HG03457 (cell line): ENCODE results near the gene ATXN1.
A peak's percentile ranks its signal among the peaks of the same experiment; 100 is the strongest.
"Not testable (repeated sequence)": the region's sequence is repeated elsewhere in the genome, so short reads cannot be mapped to it uniquely, and the experiment has no call there.

Experiments
- ATAC-seq: cut with Tn5 transposase; IDR thresholded peaks from one replicate; pipeline ENCODE4 v1.9.1; 2021; ENCODE audit warnings: moderate number of reproducible peaks; ENCODE audit not compliant: unreplicated experiment

The ATXN1 gene

GRCh38 chr6:16654701-16655100 is 106.6 kb downstream of the ATXN1 start:
- no peak for ATAC-seq

- ATAC-seq = no peak
Measured at GRCh38 chr6:16653226-16653625, 108.0 kb downstream of the ATXN1 start.

- ATAC-seq = peak; percentile 78
Measured at GRCh38 chr6:16651871-16652270, 109.4 kb downstream of the ATXN1 start.

- ATAC-seq = no peak
Measured at GRCh38 chr6:16649890-16650289, 111.4 kb downstream of the ATXN1 start.

GRCh38 chr6:16649241-16649640 is 112.0 kb downstream of the ATXN1 start:
- no peak for ATAC-seq

GRCh38 chr6:16648003-16648402 is 113.3 kb downstream of the ATXN1 start:
- no peak for ATAC-seq

GRCh38 chr6:16647422-16647821 is 113.8 kb downstream of the ATXN1 start:
- no peak for ATAC-seq

- ATAC-seq = no peak
Measured at GRCh38 chr6:16644540-16645250, 116.6 kb downstream of the ATXN1 start.

- no peak for ATAC-seq
Measured at GRCh38 chr6:16639684-16640480, 121.4 kb downstream of the ATXN1 start.

GRCh38 chr6:16637635-16638034 is 123.6 kb downstream of the ATXN1 start:
- no peak for ATAC-seq

- peak; percentile 46 for ATAC-seq
Measured at GRCh38 chr6:16635810-16636602, 125.3 kb downstream of the ATXN1 start.

- ATAC-seq = no peak
Measured at GRCh38 chr6:16635291-16635809, 125.9 kb downstream of the ATXN1 start.

GRCh38 chr6:16634855-16635254 is 126.4 kb downstream of the ATXN1 start:
- ATAC-seq = no peak

GRCh38 chr6:16633961-16634360 is 127.3 kb downstream of the ATXN1 start:
- no peak for ATAC-seq

GRCh38 chr6:16633465-16633864 is 127.8 kb downstream of the ATXN1 start:
- ATAC-seq = no peak

GRCh38 chr6:16632101-16632500 is 129.2 kb downstream of the ATXN1 start:
- ATAC-seq = no peak

- no peak for ATAC-seq
Measured at GRCh38 chr6:16630026-16630643, 131.1 kb downstream of the ATXN1 start.

- not testable (repeated sequence) for ATAC-seq
Measured at GRCh38 chr6:16628580-16628979, 132.7 kb downstream of the ATXN1 start.

GRCh38 chr6:16626650-16627049 is 134.6 kb downstream of the ATXN1 start:
- no peak for ATAC-seq

GRCh38 chr6:16625291-16626265 is 135.7 kb downstream of the ATXN1 start:
- ATAC-seq = no peak
